MCF 10A (cell line): ENCODE data around the gene ZBTB32. TPM values are rescaled to one million over a fixed set of nuclear protein-coding genes. Genes with fewer than 3 reads are reported as not detected.

Experiments
- BruUV-seq: library from RNA; stranded (reverse); fragments of 400-500 nt; replicated peaks from 2 replicates; lab custom pipeline; 2021; lab: Mats Ljungman, UMichigan
- CTCF ChIA-PET: fragments of 300-600 bp; sonication (Branson Sonifier 250); formaldehyde crosslinking; extraction: SDS; loops from one replicate; lab custom pipeline; 2021; ENCODE audit warnings: antibody characterized with exemption, inconsistent platforms; lab: Yijun Ruan, JAX
- POLR2A ChIA-PET: fragments of 300-600, 350-650 bp; sonication (Branson Sonifier 250); formaldehyde crosslinking; extraction: SDS; loops from one replicate; lab custom pipeline; 2020; ENCODE audit warnings: antibody characterized with exemption, inconsistent platforms; lab: Yijun Ruan, JAX
- DNase-seq: peaks from one replicate; pipeline ENCODE4 v3.0.0-alpha.2; 2018; ENCODE audit not compliant: unreplicated experiment
- H3K27ac Mint-ChIP-seq: one replicate; pipeline ENCODE4 v1.8.0; 2022; ENCODE audit warnings: mild to moderate bottlenecking, low read depth, mixed read lengths; ENCODE audit not compliant: unreplicated experiment
- H3K27me3 Mint-ChIP-seq: one replicate; pipeline ENCODE4 v1.8.0; 2022; ENCODE audit warnings: mixed read lengths; ENCODE audit not compliant: insufficient read depth, unreplicated experiment
- H3K36me3 Mint-ChIP-seq: one replicate; pipeline ENCODE4 v1.8.0; 2022; ENCODE audit warnings: mild to moderate bottlenecking, moderate library complexity, mixed read lengths; ENCODE audit not compliant: insufficient read depth, unreplicated experiment
- H3K4me1 Mint-ChIP-seq: one replicate; pipeline ENCODE4 v1.8.0; 2022; ENCODE audit warnings: mixed read lengths; ENCODE audit not compliant: insufficient read depth, unreplicated experiment
- H3K4me3 Mint-ChIP-seq: one replicate; pipeline ENCODE4 v1.8.0; 2022; ENCODE audit warnings: mild to moderate bottlenecking, moderate library complexity, mixed read lengths; ENCODE audit not compliant: unreplicated experiment
- H3K9me3 Mint-ChIP-seq: one replicate; pipeline ENCODE4 v1.8.0; 2022; ENCODE audit warnings: mixed read lengths; ENCODE audit not compliant: unreplicated experiment
- CTCF ChIP-seq: fragments of 200-600 bp; IDR thresholded peaks from one replicate; pipeline ENCODE4 v1.8.0; 2022; ENCODE audit warnings: antibody characterized with exemption, mild to moderate bottlenecking; ENCODE audit not compliant: unreplicated experiment
- intact Hi-C: fragments of 100-400 bp; cut with micrococcal nuclease; formaldehyde crosslinking; loops from 2 replicates; pipeline ENCODE4 v1.14.1; 2022
- total RNA-seq: library from RNA; stranded (reverse); gene quantifications from 2 replicates; pipeline ENCODE4 v1.2.3, GENCODE V29; 2022

Gene ZBTB32
- total RNA-seq, 1 experiment from 2014 or later: not detected

GRCh38 chr19:35754370-35755130 lies 50.2 kb downstream of the ZBTB32 start:
- Mint-ChIP-seq H3K4me3 (no peak overlapping the region), H3K27me3 (no peaks in the 10 kb centered on the region), H3K9me3 (no peaks in the 10 kb centered on the region), H3K27ac (no peak overlapping the region), H3K36me3 (peaks cover 14% of the 10 kb centered on the region), H3K4me1 (peaks cover 11% of the 10 kb centered on the region)
- ChIA-PET CTCF (no interaction called here), POLR2A (no interaction called here)
- no peak for TF ChIP-seq CTCF
- no peak for DNase-seq
- intact Hi-C loops: no loop called here
- BruUV-seq: no TSS peak

- peaks cover 8% of the 10 kb centered on the region for H3K4me1 Mint-ChIP-seq
- intact Hi-C loops: no loop called here
- peaks cover 15% of the 10 kb centered on the region for H3K36me3 Mint-ChIP-seq
- no peak for TF ChIP-seq CTCF
- H3K27me3 Mint-ChIP-seq: no peaks in the 10 kb centered on the region
- H3K4me3 Mint-ChIP-seq: no peak overlapping the region
- no peaks in the 10 kb centered on the region for H3K9me3 Mint-ChIP-seq
- DNase-seq: no peak
- ChIA-PET CTCF (no interaction called here), POLR2A (no interaction called here)
- BruUV-seq: no TSS peak
- no peak overlapping the region for H3K27ac Mint-ChIP-seq
Observed at GRCh38 chr19:35755131-35755549, 50.8 kb downstream of the ZBTB32 start.

GRCh38 chr19:35755550-35756376 lies 51.4 kb downstream of the ZBTB32 start:
- BruUV-seq: no TSS peak
- Mint-ChIP-seq H3K36me3 (peaks cover 22% of the 10 kb centered on the region), H3K4me3 (no peak overlapping the region), H3K4me1 (peaks cover 8% of the 10 kb centered on the region), H3K9me3 (no peaks in the 10 kb centered on the region), H3K27me3 (no peaks in the 10 kb centered on the region), H3K27ac (no peak overlapping the region)
- ChIA-PET POLR2A (interaction anchor here (0.8 kb wide), 1 partner anchor 11 kb away, joined by 3 read pairs; the partner anchor contains the start of genes PSENEN and U2AF1L4), CTCF (no interaction called here)
- intact Hi-C loops: no loop called here
- TF ChIP-seq CTCF: no peak
- DNase-seq: no peak
